Hepatocyte (in vitro differentiated cells): ENCODE results near the gene CASP6. TPM values are rescaled to one million over a fixed set of nuclear protein-coding genes. Genes with fewer than 3 reads are reported as not detected.

Experiments
- DNase-seq: peaks from one replicate; pipeline ENCODE4 v3.0.0-alpha.2; 2016; ENCODE audit warnings: low spot score
- H2AFZ ChIP-seq: fragments of 200-600 bp; sonication (generic); 2 replicates; pipeline ENCODE4 v1.6.0; 2016; ENCODE audit warnings: antibody characterized with exemption, mild to moderate bottlenecking
- H3K27ac ChIP-seq: fragments of 200-600 bp; sonication (generic); 2 replicates; pipeline ENCODE4 v1.5.1; 2016; ENCODE audit warnings: mild to moderate bottlenecking
- H3K27me3 ChIP-seq: fragments of 200-600 bp; sonication (generic); 2 replicates; pipeline ENCODE4 v1.6.1; 2016
- H3K36me3 ChIP-seq: fragments of 200-600 bp; sonication (generic); replicated peaks from 2 replicates; pipeline ENCODE4 v1.5.1; 2016; ENCODE audit warnings: low read depth; ENCODE audit not compliant: insufficient read depth
- H3K4me1 ChIP-seq: fragments of 200-600 bp; sonication (generic); 2 replicates; pipeline ENCODE4 v1.5.1; 2016; ENCODE audit warnings: mild to moderate bottlenecking, moderate library complexity; ENCODE audit not compliant: insufficient read depth
- H3K4me2 ChIP-seq: fragments of 200-600 bp; sonication (generic); 2 replicates; pipeline ENCODE4 v1.6.0; 2016
- H3K4me3 ChIP-seq: fragments of 200-600 bp; sonication (generic); 2 replicates; pipeline ENCODE4 v1.5.1; 2016; ENCODE audit warnings: mild to moderate bottlenecking
- H3K79me2 ChIP-seq: fragments of 200-600 bp; sonication (generic); 2 replicates; pipeline ENCODE4 v1.6.0; 2017; ENCODE audit warnings: mild to moderate bottlenecking
- H3K9me2 ChIP-seq: fragments of 200-600 bp; sonication (generic); replicated peaks from 2 replicates; pipeline ENCODE4 v1.6.0; 2017; ENCODE audit warnings: mild to moderate bottlenecking; ENCODE audit not compliant: insufficient read depth
- H3K9me3 ChIP-seq: fragments of 200-600 bp; sonication (generic); 2 replicates; pipeline ENCODE4 v1.5.1; 2016; ENCODE audit warnings: low read depth, mild to moderate bottlenecking
- H4K20me1 ChIP-seq: fragments of 200-600 bp; sonication (generic); 2 replicates; pipeline ENCODE4 v1.6.0; 2016; ENCODE audit warnings: mild to moderate bottlenecking; ENCODE audit not compliant: insufficient read depth, poor library complexity, severe bottlenecking
- EZH2 ChIP-seq: fragments of 200-600 bp; sonication (generic); IDR thresholded peaks from 2 replicates; pipeline ENCODE4 v1.6.1; 2016; ENCODE audit warnings: antibody characterized with exemption, mild to moderate bottlenecking, borderline replicate concordance
- EZH2phosphoT487 ChIP-seq: fragments of 200-600 bp; sonication (generic); IDR thresholded peaks from one replicate; pipeline ENCODE4 v1.6.1; 2018; ENCODE audit warnings: antibody characterized with exemption, mild to moderate bottlenecking, low read depth, moderate library complexity; ENCODE audit not compliant: unreplicated experiment, severe bottlenecking
- WGBS: methylation state at CpG from one replicate; pipeline ENCODE4 v1.1.6; 2016; ENCODE audit warnings: low lambda C conversion rate; ENCODE audit errors: missing lambda C conversion rate; 5-methylcytosine and 5-hydroxymethylcytosine counted together
- polyA plus RNA-seq: library from polyadenylated mRNA; unstranded; fragments of >200 nt; fragmentation: Nextera tagmentation; extraction: Ambion mirVana; gene quantifications from 2 replicates; pipeline ENCODE4 v1.2.1, GENCODE V29; 2016
- total RNA-seq: library from RNA; depleted of rRNA; stranded (reverse); fragments of >200 nt; gene quantifications from 2 replicates; pipeline ENCODE4 v1.2.3, GENCODE V29; 2014
- TF ChIP-seq, protein P1 (sequence below): fragments of 200-600 bp; sonication (generic); IDR thresholded peaks from 2 replicates; pipeline ENCODE4 v1.5.1; 2016; ENCODE audit warnings: antibody characterized with exemption, mild to moderate bottlenecking; ENCODE audit not compliant: poor library complexity

Gene CASP6
- total and polyA plus RNA-seq, 2 experiments from 2014 or later, result 78.4 to 83.4 TPM

DNA sequence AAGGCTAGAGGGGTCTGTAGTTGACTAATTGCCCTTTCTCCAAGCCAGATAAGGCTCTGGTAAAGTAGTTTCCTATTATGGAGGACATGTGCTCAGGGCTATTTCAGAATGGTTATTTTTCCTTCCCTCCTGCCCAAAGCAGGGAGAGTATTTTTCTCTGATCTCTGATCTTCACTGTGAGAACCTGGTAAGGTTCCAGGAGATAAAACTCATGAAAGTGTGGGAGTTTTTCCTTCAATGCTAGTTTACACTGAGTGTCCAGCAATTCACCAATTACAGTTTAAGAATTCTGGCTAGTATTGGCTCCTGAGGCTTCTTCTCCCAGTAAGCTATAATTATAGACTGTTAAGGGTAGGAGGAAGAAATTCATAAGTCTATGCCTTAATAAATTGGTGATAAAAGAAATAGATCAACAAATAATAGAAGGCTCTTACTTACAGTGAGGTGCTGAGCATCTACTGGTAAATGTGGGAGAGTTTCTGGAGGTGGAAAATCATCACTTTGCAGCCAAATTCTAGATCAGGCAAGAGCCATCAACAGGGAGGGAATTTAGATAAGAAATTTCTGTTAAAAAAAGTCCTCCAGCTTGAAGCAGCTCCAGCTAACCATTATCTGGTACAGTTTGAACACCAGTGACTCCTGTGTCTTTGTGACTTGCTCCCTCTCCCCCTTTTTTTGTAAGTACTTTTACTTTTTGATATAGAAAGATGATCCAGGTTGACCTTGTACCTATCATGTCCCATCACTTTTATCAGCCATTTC is 30.9 kb downstream of the CASP6 start:
- Histone ChIP-seq H3K4me1 (no peaks in the 10 kb centered on the region), H3K27ac (no peak overlapping the region), H3K9me3 (no peaks in the 10 kb centered on the region), H3K9me2 (no peaks in the 10 kb centered on the region), H2AFZ (no peak overlapping the region), H3K4me2 (no peak overlapping the region), H3K4me3 (no peak overlapping the region), H4K20me1 (no peaks in the 10 kb centered on the region), H3K36me3 (no peaks in the 10 kb centered on the region), H3K79me2 (no peaks in the 10 kb centered on the region), H3K27me3 (no peaks in the 10 kb centered on the region)
- no peak for DNase-seq
- TF ChIP-seq, protein P1, sequence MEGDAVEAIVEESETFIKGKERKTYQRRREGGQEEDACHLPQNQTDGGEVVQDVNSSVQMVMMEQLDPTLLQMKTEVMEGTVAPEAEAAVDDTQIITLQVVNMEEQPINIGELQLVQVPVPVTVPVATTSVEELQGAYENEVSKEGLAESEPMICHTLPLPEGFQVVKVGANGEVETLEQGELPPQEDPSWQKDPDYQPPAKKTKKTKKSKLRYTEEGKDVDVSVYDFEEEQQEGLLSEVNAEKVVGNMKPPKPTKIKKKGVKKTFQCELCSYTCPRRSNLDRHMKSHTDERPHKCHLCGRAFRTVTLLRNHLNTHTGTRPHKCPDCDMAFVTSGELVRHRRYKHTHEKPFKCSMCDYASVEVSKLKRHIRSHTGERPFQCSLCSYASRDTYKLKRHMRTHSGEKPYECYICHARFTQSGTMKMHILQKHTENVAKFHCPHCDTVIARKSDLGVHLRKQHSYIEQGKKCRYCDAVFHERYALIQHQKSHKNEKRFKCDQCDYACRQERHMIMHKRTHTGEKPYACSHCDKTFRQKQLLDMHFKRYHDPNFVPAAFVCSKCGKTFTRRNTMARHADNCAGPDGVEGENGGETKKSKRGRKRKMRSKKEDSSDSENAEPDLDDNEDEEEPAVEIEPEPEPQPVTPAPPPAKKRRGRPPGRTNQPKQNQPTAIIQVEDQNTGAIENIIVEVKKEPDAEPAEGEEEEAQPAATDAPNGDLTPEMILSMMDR, result no peak
- TF ChIP-seq EZH2phosphoT487, result no peak
- TF ChIP-seq EZH2, result no peak

DNA sequence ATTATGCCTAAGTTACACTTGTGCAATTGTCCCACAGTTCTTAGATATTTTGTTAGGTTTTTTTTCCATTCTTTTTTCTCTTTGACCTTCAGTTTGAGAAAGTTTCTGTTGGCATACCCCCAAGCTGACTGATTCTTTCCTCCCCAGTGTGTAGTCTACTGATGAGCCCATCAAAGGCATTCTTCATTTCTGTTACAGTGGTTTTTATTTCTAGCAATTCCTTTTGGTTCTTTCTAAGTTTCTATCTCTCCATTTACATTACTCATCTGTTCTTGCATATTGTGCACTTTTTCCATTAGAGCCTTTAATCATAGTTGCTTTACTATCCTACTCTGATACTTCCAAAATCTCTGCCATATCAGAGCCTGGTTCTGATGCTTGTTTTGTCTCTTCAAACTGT is 31.9 kb downstream of the CASP6 start:
- Histone ChIP-seq H3K27ac (no peak overlapping the region), H3K4me3 (no peak overlapping the region), H3K36me3 (no peaks in the 10 kb centered on the region), H4K20me1 (no peaks in the 10 kb centered on the region), H3K9me3 (no peaks in the 10 kb centered on the region), H2AFZ (no peak overlapping the region), H3K4me2 (no peak overlapping the region), H3K27me3 (no peaks in the 10 kb centered on the region), H3K9me2 (no peaks in the 10 kb centered on the region), H3K4me1 (no peaks in the 10 kb centered on the region), H3K79me2 (no peaks in the 10 kb centered on the region)
- no peak for TF ChIP-seq EZH2phosphoT487
- TF ChIP-seq, protein P1, result no peak
- no peak for TF ChIP-seq EZH2
- no peak for DNase-seq

DNA sequence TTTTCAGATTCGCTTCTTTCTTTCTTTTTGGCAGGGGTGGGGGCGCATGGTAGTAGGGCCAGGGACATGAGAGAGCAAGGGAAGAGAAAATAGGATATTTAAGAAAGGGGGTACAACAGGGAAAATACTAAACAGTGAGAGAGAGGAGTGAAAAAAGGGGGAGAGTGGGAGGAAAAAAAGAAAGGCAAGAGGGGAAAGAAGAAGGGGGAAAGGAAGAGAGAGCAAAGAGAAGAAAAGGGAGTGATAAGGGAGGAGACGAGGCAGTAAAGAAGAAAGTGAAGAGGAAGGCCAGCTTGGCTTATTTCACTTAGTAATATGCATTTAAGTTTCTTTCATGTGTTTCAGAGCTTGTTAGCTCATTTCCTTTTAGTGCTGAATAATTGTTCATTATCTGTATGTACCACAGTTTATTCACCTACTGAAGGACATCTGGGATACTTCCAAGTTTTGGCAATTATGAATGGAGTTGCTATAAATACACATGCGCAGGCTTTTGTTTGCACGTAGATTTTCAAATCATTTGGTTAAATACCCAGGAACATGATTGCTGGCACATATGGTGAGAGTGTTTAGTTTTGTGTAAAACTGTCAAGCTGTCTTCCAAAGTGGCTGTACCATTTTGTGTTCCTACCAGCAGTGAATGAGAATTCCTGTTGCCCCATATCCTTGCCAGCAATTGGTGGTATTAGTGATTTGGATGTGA is 37.3 kb downstream of the CASP6 start:
- Histone ChIP-seq H4K20me1 (no peaks in the 10 kb centered on the region), H2AFZ (no peak overlapping the region), H3K27me3 (no peaks in the 10 kb centered on the region), H3K4me3 (no peak overlapping the region), H3K4me1 (no peaks in the 10 kb centered on the region), H3K9me2 (no peaks in the 10 kb centered on the region), H3K79me2 (no peaks in the 10 kb centered on the region), H3K36me3 (no peaks in the 10 kb centered on the region), H3K27ac (no peak overlapping the region), H3K9me3 (no peaks in the 10 kb centered on the region), H3K4me2 (no peak overlapping the region)
- WGBS, result 89% methylated on average over 5 of the region's 5 CpGs
- TF ChIP-seq, protein P1, result no peak
- TF ChIP-seq EZH2, result no peak
- TF ChIP-seq EZH2phosphoT487, result no peak
- DNase-seq, result no peak
